SK-N-MC (cell line): Measurements from ENCODE around the gene ACD.

Source experiments
- DNase-seq: peaks from one replicate; pipeline ENCODE4 v3.0.0-alpha.2; 2011; ENCODE audit warnings: low read depth, low spot score
- H3K27ac ChIP-seq: fragments of 200-600 bp; sonication (generic); 2 replicates; pipeline ENCODE4 v1.5.1; 2016; ENCODE audit warnings: mixed run types
- H3K36me3 ChIP-seq: fragments of 200-600 bp; sonication (generic); 2 replicates; pipeline ENCODE4 v1.6.1; 2017; ENCODE audit warnings: antibody characterized with exemption, low read length, mixed read lengths; ENCODE audit not compliant: insufficient read depth
- H3K4me3 ChIP-seq: fragments of 200-600 bp; sonication (generic); 2 replicates; pipeline ENCODE4 v1.5.1; 2016
- H3K9ac ChIP-seq: fragments of 200-600 bp; sonication (generic); 2 replicates; pipeline ENCODE4 v1.8.0; 2017; ENCODE audit warnings: mixed run types, mixed read lengths; ENCODE audit not compliant: insufficient read length
- H3K9me3 ChIP-seq: fragments of 200-600 bp; sonication (generic); 2 replicates; pipeline ENCODE4 v1.6.1; 2017; ENCODE audit warnings: low read depth, mild to moderate bottlenecking, antibody characterized with exemption, low read length, moderate library complexity, mixed read lengths
- EZH2 ChIP-seq: fragments of 200-600 bp; sonication (generic); IDR thresholded peaks from one replicate; pipeline ENCODE4 v1.6.1; 2017; ENCODE audit warnings: antibody characterized with exemption
- FOXP2 ChIP-seq: optimal IDR thresholded peaks from 2 replicates; pipeline ENCODE3; 2011; ENCODE audit warnings: mild to moderate bottlenecking, moderate library complexity; ENCODE audit not compliant: insufficient read depth; ENCODE audit errors: extremely low read length, control extremely low read depth
- POLR2AphosphoS5 ChIP-seq: IDR thresholded peaks from 2 replicates; pipeline ENCODE4 v1.6.1; 2012; ENCODE audit warnings: mild to moderate bottlenecking, low read depth, low read length, borderline replicate concordance

The ACD gene

DNA sequence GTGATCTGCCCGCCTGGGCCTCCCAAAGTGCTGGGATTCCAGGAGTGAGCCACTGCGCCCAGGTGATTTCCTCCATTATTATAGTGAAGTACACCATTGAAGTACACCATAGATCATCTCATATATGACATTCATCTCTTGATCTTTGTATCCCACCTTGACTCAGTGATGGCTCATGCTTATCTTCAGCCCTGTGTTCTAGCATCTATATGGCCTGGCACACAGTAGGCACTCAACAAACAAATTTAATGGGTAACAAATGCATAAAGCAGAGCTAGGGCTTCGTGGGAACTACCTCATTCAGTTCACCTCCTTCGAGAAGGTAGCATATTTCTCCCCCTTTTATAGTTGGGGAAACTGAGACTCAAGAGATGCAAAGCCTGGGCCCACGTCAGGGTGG, 5.5 kb upstream of the ACD start:
- DNase-seq = no peak
- Histone ChIP-seq H3K9ac (no peak overlapping the region), H3K4me3 (no peak overlapping the region), H3K9me3 (no peaks in the 10 kb centered on the region), H3K27ac (no peak overlapping the region), H3K36me3 (no peaks in the 10 kb centered on the region)
- no peak for TF ChIP-seq FOXP2
- no peak for TF ChIP-seq POLR2AphosphoS5
- TF ChIP-seq EZH2 = no peak

DNA sequence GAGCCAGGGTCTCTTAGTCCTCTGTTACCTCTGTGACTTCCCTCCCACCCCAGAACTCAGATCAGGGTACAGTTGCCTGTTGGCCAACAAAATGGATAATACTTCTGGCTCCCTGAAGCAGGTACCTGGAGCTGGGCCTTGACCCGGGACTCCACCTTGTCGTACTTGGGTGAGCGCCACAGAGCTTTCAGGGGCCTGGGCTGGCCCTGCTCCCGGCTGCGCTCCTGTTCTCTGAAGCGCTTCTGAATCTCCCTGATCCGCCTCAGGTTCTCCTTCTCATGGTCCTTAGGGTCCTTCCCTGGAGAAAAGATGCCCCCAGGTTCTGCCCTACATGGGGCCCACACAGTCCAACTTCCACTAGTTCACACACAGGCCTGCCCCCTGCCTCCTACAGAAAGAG, 4.8 kb upstream of the ACD start:
- TF ChIP-seq EZH2 (no peak), POLR2AphosphoS5 (no peak), FOXP2 (no peak)
- Histone ChIP-seq H3K36me3 (no peaks in the 10 kb centered on the region), H3K9ac (no peak overlapping the region), H3K4me3 (no peak overlapping the region), H3K9me3 (no peaks in the 10 kb centered on the region), H3K27ac (no peak overlapping the region)
- DNase-seq = no peak

DNA sequence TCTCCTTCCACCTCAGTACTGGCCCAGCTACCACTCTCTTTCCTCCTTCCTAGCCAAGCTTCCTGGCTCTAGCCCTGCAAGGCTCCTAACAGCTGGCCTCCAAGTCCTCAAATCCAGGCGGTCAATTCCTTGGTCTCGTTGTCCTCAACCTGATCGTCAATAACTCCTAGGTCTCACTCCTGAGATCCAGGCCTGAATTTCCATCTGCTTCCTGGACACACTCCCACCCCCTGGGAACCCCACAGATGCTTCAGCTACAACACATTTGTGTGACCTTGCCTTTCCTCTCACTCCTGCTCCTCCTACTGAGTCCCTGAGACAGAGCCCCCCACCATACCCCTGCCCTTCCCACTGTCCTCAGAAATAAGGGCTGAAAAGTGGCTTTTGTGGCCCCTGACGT, 4.2 kb upstream of the ACD start:
- Histone ChIP-seq H3K4me3 (no peak overlapping the region), H3K9ac (no peak overlapping the region), H3K36me3 (no peaks in the 10 kb centered on the region), H3K27ac (no peak overlapping the region), H3K9me3 (no peaks in the 10 kb centered on the region)
- TF ChIP-seq POLR2AphosphoS5 (no peak), EZH2 (no peak), FOXP2 (no peak)
- no peak for DNase-seq

DNA sequence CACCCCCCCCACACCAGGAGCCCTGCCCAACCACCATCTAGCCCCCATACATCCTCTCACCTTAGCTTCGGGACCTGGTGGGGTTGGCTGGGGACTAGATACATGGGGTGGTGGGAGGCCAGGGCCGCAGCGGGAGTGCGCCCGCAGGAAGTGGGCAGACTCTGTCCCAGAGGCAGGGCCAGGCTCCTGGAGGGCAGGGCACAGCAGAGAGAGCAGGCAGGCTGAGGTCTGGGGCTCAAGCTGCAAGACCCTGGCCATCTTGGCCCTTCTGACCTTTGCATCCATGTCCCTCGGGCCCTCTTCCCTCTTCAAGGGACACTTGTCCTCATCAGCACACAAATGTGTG, 3.8 kb upstream of the ACD start:
- H3K4me3 ChIP-seq = no peak overlapping the region
- TF ChIP-seq EZH2 (no peak), POLR2AphosphoS5 (no peak), FOXP2 (no peak)
- H3K9ac ChIP-seq = no peak overlapping the region
- H3K36me3 ChIP-seq = no peaks in the 10 kb centered on the region
- no peak for DNase-seq
- H3K27ac ChIP-seq = no peak overlapping the region
- no peaks in the 10 kb centered on the region for H3K9me3 ChIP-seq

DNA sequence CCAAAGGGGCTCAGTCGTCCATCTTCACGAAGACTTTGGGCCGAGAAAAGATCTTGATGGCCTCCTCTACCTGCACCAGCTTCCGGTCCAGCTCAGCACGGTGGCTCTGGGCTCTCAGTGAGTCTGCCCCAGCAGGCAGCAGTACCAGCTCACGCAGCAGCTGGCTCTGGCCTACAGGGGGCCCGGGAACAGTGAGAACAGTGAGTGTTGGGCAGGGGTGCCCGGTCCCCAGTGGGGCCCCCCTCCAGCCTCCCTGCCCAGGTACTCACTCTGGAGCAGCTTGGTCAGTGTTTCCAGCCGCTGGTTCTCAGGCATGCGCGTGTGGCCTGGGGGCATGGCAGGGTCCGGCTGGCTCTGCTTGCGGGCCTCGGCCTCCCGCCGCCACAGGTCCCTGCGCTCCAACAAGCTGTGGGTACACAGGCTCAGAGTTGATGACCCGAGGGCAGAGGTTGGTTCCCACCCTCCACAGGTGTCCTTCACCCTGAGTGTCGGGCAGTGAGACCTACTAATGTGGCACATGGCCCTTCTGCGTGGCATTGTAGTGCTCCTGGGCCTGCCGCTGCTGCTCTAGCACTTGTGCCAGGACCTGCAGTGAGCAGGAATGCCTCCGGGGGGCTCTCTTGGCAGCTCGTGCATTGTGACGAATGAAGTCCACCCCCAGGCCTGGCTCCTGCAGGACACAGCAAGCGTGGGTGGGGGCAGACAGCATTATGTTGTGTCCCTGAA, 3.3 kb upstream of the ACD start:
- Histone ChIP-seq H3K36me3 (no peaks in the 10 kb centered on the region), H3K9ac (no peak overlapping the region), H3K9me3 (no peaks in the 10 kb centered on the region), H3K27ac (no peak overlapping the region), H3K4me3 (no peak overlapping the region)
- no peak for DNase-seq
- TF ChIP-seq EZH2 (no peak), POLR2AphosphoS5 (no peak), FOXP2 (no peak)

DNA sequence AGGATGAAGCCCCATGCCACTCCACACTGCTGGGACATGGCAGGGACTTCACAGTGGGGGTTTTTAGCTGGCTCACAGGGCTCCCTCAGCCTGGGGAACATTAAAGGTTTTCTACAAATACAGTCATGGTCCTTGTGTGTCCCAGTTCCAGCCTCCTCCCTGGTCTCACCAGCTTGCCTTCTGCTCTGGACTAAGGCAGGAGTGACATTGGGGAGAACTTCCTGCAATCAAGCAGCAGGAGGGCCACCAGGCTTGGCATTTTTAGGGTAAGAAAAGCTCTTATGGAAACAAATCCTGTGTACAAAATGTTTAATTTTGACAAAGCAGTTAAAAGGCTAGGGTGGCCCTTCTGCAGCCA, 2.6 kb upstream of the ACD start:
- H3K36me3 ChIP-seq = no peaks in the 10 kb centered on the region
- no peak for DNase-seq
- no peak overlapping the region for H3K27ac ChIP-seq
- no peak overlapping the region for H3K9ac ChIP-seq
- no peaks in the 10 kb centered on the region for H3K9me3 ChIP-seq
- H3K4me3 ChIP-seq = no peak overlapping the region
- TF ChIP-seq POLR2AphosphoS5 = no peak
- no peak for TF ChIP-seq EZH2
- no peak for TF ChIP-seq FOXP2

DNA sequence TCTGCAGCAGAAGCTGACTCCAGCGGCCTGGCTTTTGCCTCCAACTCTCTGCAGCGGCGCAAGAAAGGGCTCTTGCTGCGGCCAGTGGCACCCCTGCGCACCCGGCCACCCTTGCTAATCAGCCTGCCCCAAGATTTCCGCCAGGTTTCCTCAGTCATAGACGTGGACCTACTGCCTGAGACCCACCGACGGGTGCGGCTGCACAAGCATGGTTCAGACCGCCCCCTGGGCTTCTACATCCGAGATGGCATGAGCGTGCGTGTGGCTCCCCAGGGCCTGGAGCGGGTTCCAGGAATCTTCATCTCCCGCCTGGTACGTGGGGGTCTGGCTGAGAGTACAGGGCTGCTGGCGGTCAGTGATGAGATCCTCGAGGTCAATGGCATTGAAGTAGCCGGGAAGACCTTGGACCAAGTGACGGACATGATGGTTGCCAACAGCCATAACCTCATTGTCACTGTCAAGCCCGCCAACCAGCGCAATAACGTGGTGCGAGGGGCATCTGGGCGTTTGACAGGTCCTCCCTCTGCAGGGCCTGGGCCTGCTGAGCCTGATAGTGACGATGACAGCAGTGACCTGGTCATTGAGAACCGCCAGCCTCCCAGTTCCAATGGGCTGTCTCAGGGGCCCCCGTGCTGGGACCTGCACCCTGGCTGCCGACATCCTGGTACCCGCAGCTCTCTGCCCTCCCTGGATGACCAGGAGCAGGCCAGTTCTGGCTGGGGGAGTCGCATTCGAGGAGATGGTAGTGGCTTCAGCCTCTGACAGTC, 2.0 kb upstream of the ACD start:
- H3K4me3 ChIP-seq = no peak overlapping the region
- no peaks in the 10 kb centered on the region for H3K9me3 ChIP-seq
- TF ChIP-seq EZH2 (no peak), FOXP2 (no peak), POLR2AphosphoS5 (no peak)
- H3K27ac ChIP-seq = no peak overlapping the region
- H3K36me3 ChIP-seq = no peaks in the 10 kb centered on the region
- DNase-seq = no peak
- H3K9ac ChIP-seq = no peak overlapping the region

DNA sequence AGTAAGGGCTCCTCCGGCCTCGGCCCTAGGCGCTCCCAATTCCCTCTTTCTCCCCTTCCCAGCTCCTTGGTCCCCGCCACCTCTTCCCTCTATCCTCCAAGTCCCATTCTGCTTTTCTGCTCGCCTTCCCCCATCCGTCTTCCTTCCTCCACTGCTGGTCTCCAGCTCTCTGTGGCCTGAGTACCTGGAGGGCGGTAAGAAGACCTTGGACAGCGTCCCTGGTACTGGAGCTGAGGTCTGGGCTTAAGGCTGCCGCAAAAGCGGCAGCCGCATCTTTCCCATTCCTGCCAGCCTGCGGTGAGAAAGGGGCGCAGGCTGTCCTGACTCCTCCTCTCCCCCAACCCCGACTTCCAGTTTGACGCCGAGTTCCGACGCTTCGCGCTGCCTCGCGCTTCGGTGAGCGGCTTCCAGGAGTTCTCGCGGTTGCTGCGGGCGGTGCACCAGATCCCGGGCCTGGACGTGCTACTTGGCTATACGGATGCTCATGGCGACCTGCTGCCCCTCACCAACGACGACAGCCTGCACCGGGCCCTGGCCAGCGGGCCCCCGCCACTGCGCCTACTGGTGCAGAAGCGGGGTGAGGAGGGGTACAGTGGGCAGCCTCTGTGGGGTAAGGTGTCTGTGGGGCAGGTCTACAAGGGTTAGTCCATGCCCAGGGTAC, 1.2 kb upstream of the ACD start:
- TF ChIP-seq POLR2AphosphoS5 (no peak), EZH2 (no peak), FOXP2 (no peak)
- DNase-seq = no peak
- no peak overlapping the region for H3K27ac ChIP-seq
- no peaks in the 10 kb centered on the region for H3K36me3 ChIP-seq
- H3K4me3 ChIP-seq = peak overlapping the region; percentile 85
- H3K9ac ChIP-seq = no peak overlapping the region
- H3K9me3 ChIP-seq = no peaks in the 10 kb centered on the region
